ENCODE data around the gene PRSS27.

DNA sequence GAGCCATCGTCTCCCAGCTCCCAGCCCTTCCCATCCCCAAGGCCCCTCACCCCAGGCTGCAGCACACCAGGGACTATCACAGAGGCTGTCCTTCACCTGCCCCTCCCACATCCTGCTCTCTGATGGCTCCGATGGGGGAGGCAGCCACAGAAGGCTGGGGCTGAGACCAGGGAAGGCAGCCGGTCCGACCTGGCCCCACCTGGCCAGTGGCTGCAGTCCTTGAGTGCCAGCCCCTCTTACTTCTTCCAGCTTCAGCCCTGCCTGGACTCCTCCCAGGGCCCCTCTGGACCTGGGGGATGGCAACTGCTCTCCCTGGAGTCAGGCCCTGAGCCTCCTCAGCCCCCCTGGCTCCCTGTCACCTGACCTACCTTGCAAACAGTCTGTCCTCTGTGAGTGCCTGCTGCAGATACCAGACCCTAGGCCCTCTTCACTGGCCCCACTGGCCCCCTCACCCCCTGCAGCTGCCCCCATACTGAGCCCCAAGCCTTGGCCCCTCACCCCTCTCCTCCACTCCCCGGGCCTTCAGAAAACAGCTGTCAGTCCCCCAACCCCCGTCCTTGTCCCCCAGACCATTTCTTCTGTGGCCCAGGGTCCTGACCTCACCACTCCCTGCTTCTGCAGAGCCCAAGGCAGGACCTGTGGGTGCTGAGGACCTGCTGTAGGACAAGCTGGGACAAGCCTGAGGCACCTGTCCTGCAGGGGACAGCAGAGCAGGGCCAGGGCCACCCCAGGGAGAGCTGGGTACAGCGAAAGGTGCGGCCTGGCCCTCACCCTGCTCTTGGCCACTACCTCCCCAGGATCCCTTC, 19.8 kb upstream of the PRSS27 start:
- TF ChIP-seq, protein P1, sequence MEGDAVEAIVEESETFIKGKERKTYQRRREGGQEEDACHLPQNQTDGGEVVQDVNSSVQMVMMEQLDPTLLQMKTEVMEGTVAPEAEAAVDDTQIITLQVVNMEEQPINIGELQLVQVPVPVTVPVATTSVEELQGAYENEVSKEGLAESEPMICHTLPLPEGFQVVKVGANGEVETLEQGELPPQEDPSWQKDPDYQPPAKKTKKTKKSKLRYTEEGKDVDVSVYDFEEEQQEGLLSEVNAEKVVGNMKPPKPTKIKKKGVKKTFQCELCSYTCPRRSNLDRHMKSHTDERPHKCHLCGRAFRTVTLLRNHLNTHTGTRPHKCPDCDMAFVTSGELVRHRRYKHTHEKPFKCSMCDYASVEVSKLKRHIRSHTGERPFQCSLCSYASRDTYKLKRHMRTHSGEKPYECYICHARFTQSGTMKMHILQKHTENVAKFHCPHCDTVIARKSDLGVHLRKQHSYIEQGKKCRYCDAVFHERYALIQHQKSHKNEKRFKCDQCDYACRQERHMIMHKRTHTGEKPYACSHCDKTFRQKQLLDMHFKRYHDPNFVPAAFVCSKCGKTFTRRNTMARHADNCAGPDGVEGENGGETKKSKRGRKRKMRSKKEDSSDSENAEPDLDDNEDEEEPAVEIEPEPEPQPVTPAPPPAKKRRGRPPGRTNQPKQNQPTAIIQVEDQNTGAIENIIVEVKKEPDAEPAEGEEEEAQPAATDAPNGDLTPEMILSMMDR (conservative IDR thresholded peaks at IDR 0.05 in 1 of 2, IDR thresholded peaks at IDR 0.05 in 1 of 2; ENCODE audit: low read depth in 1 of 2, low read length in 2 of 2) = no peak
- TF ChIP-seq EZH2 (IDR thresholded peaks at IDR 0.05; ENCODE audit: low read length, missing control alignments) = no peak
